AG04450 (cell line): ENCODE results near the gene LPIN1. TPM values are rescaled to one million over a fixed set of nuclear protein-coding genes. Genes with fewer than 3 reads are reported as not detected.

Experiments used
- CTCF ChIA-PET: fragments of 300-600, 350-600 bp; formaldehyde crosslinking; extraction: SDS; loops from one replicate; lab custom pipeline; 2022; ENCODE audit warnings: antibody characterized with exemption, inconsistent platforms; lab: Charles Lee
- POLR2A ChIA-PET: fragments of 350-600 bp; formaldehyde crosslinking; extraction: SDS; loops from one replicate; lab custom pipeline; 2021; ENCODE audit warnings: antibody characterized with exemption, inconsistent platforms; lab: Yijun Ruan, JAX
- DNase-seq: peaks from one replicate; pipeline ENCODE4 v3.0.0-alpha.2; 2011; ENCODE audit warnings: low read depth, low spot score
- H3K27ac ChIP-seq: one replicate; pipeline ENCODE4 v1.5.1; 2012; ENCODE audit warnings: low read depth, low read length, control low read depth
- H3K27me3 ChIP-seq: one replicate; pipeline ENCODE4 v1.6.0; 2012; ENCODE audit warnings: low read length; ENCODE audit not compliant: control insufficient read depth, insufficient read depth
- H3K4me3 ChIP-seq: 2 replicates; pipeline ENCODE4 v1.5.1; 2011; ENCODE audit warnings: mild to moderate bottlenecking, low read depth, low read length, control low read depth
- H3K9me3 ChIP-seq: 2 replicates; pipeline ENCODE4 v1.5.1; 2012; ENCODE audit warnings: low read length; ENCODE audit not compliant: control insufficient read depth, insufficient read depth
- polyA plus RNA-seq: library from polyadenylated mRNA; depleted of rRNA; stranded (reverse); fragments of >200 nt; gene quantifications from 2 replicates; pipeline ENCODE4 v1.2.3, GENCODE V29; 2011
- TF ChIP-seq, protein P1 (sequence below): IDR thresholded peaks from 2 replicates; pipeline ENCODE4 v1.5.1; 2011; ENCODE audit warnings: low read depth, low read length, control low read depth, inconsistent platforms

LPIN1 gene
- polyA plus RNA-seq, 1 experiment, result 40.5 TPM

DNA sequence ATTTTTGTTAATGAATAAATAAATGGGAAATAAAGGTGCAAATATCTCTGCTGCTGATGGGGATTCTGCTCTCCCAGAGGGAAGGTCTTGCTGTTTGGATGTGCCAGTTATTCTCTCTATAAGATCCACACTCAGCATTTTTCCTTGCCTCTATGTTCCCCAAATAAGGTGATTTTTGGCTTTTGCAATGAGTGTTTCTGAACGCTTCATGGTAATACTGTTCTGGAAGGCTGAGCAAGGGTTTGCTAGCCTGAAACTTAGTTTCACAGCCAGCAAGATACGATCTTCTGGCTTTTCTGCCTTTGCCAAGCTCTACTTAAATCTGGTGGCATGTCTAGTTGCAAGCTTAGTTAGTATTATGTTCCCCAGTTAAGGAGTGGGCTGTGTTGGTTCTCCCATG is 114.6 kb downstream of the LPIN1 start:
- H3K9me3 ChIP-seq, result peaks cover 14% of the 10 kb centered on the region
- TF ChIP-seq, protein P1, sequence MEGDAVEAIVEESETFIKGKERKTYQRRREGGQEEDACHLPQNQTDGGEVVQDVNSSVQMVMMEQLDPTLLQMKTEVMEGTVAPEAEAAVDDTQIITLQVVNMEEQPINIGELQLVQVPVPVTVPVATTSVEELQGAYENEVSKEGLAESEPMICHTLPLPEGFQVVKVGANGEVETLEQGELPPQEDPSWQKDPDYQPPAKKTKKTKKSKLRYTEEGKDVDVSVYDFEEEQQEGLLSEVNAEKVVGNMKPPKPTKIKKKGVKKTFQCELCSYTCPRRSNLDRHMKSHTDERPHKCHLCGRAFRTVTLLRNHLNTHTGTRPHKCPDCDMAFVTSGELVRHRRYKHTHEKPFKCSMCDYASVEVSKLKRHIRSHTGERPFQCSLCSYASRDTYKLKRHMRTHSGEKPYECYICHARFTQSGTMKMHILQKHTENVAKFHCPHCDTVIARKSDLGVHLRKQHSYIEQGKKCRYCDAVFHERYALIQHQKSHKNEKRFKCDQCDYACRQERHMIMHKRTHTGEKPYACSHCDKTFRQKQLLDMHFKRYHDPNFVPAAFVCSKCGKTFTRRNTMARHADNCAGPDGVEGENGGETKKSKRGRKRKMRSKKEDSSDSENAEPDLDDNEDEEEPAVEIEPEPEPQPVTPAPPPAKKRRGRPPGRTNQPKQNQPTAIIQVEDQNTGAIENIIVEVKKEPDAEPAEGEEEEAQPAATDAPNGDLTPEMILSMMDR, result no peak
- POLR2A ChIA-PET, result no interaction called here
- peaks cover under 1% of the 10 kb centered on the region for H3K27me3 ChIP-seq
- no peak overlapping the region for H3K27ac ChIP-seq
- no peak for DNase-seq
- no peak overlapping the region for H3K4me3 ChIP-seq
- CTCF ChIA-PET, result interaction anchor here (1.1 to 3.1 kb wide), 2 partner anchors 9 to 1146 kb away, joined by 3 to 10 read pairs; no protein-coding TSS in a partner anchor

DNA sequence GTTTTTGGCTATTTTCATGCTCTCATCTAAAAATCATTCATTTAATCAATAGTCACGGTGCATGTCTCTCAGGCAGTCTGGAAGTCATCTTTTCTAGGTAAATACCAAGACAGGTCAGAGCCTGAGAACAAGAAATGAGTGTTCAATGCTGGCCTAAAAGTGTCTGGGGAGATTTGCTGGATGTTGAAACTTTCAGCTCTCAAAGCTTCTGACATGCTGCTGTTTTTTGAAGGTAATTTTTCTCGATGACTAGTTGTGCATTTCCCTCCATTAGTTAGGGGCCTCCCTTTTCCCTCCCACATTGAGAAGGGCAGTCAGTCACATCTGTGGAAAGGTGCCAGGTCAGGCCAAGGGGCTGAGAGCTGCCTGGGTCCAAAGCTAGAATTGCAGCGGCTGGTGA is 115.6 kb downstream of the LPIN1 start:
- Histone ChIP-seq H3K27me3 (no peaks in the 10 kb centered on the region), H3K27ac (no peak overlapping the region), H3K9me3 (peaks cover 14% of the 10 kb centered on the region), H3K4me3 (no peak overlapping the region)
- POLR2A ChIA-PET, result no interaction called here
- no peak for DNase-seq
- TF ChIP-seq, protein P1, result no peak
- CTCF ChIA-PET, result interaction anchor here (0.6 to 3.1 kb wide), 3 partner anchors 12 to 1145 kb away, joined by 3 to 10 read pairs (median 5); no protein-coding TSS in a partner anchor

DNA sequence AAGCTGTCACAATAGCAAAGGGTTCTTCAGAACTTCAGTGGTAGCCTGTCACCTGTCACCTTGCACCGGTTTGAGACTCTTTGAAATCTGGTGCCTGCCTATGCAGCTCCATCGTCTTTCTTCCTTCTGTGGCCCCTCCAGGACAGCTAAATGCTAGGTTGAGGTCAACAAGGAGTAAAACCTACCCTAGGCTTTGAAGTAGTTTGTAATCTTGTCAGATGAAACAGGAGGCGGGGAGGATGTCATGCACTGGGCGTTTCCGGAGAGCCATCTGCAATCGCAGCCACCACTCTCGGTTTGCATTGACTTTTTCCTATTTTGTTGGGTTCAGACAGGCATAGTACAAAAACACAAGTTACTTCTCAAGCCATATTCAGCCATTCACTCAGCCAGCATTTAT is 116.7 kb downstream of the LPIN1 start:
- TF ChIP-seq, protein P1, result no peak
- DNase-seq, result no peak
- Histone ChIP-seq H3K27ac (no peak overlapping the region), H3K27me3 (no peaks in the 10 kb centered on the region), H3K4me3 (no peak overlapping the region), H3K9me3 (peaks cover 14% of the 10 kb centered on the region)
- POLR2A ChIA-PET, result interaction anchor here (0.6 to 1.2 kb wide), 3 partner anchors 245 to 932 kb away, joined by 3 to 5 read pairs (median 4); no protein-coding TSS in a partner anchor
- CTCF ChIA-PET, result interaction anchor here (0.6 to 3.1 kb wide), 13 partner anchors 13 to 1144 kb away, joined by 3 to 10 read pairs (median 5); partner anchors contain the start of gene TRIB2

DNA sequence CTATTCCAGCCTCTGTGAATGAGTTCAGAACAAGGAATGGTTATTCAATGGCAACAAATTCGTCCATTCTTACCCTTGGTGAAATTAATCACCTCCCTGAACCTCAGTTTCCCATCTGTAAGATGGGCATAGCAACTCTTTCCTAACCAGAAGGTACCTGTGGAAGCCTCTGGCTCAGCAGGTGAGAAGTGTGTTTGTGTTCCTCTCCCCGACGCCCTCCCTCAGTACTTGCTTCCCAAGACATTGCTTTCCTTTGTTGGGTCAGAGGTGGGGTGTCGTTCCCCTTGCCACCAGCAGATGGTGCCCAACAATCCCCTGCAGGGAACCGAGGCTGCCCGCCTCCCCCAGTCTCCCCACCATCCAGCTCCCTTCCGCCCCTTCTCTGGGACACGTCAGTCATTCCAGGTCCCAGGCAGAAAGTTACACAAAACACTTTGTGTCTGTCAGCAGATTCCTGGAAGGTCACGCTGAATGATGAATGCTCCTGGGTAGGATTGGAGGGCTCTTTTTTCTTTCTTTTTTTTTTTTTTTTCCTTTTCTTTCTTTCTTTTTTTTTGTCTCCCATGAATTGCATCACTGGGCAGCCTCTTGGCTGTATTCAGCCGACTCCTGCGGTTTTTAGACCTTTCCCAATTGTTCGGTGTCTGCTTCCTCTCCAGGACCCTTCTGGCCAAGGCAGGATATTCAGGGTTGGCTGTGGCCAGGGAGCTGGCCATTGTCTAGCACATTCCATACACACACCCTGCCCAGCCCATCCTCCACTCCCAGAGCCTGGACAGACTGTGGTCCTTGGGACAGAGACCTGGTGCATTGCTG is 117.3 kb downstream of the LPIN1 start:
- Histone ChIP-seq H3K27ac (no peak overlapping the region), H3K4me3 (peak overlapping the region; percentile 48), H3K9me3 (peaks cover 10% of the 10 kb centered on the region), H3K27me3 (no peaks in the 10 kb centered on the region)
- ChIA-PET POLR2A (interaction anchor here (0.6 to 1.2 kb wide), 4 partner anchors 10 to 399 kb away, joined by 3 to 8 read pairs (median 4); no protein-coding TSS in a partner anchor), CTCF (interaction anchor here (0.6 to 2.9 kb wide), 27 partner anchors 8 to 1143 kb away, joined by 3 to 10 read pairs (median 3); partner anchors contain the start of gene TRIB2)
- TF ChIP-seq, protein P1, result peak; percentile 98
- DNase-seq, result peak; percentile 67
